HepG2 (cell line): ENCODE measurements around the gene SP9. TPM values are rescaled to one million over a fixed set of nuclear protein-coding genes. Genes with fewer than 3 reads are reported as not detected.

Source experiments
- ASH2L ChIP-seq: fragments of 300-600, 200-600 bp; sonication (generic); IDR thresholded peaks from 2 replicates; pipeline ENCODE4 v1.7.0; 2017; ENCODE audit warnings: low read depth, mild to moderate bottlenecking, moderate library complexity, mixed read lengths, low read length; ENCODE audit not compliant: insufficient read length
- GMEB2 ChIP-seq: IDR thresholded peaks from 2 replicates; pipeline ENCODE4 v1.6.1; 2016; ENCODE audit warnings: missing biosample characterization, missing genetic modification reagents, low read depth
- JUND ChIP-seq: sonication (generic); formaldehyde crosslinking; IDR thresholded peaks from 2 replicates; pipeline ENCODE4 v1.8.0; 2022; ENCODE audit warnings: mild to moderate bottlenecking, missing genetic modification reagents
- KAT7 ChIP-seq: IDR thresholded peaks from 2 replicates; pipeline ENCODE4 v1.6.1; 2018; ENCODE audit warnings: borderline replicate concordance, missing compliant biosample characterization
- NFYB ChIP-seq: sonication (generic); formaldehyde crosslinking; IDR thresholded peaks from 2 replicates; pipeline ENCODE4 v1.4.0; 2020; ENCODE audit warnings: missing genetic modification reagents
- RFXANK ChIP-seq: IDR thresholded peaks from 2 replicates; pipeline ENCODE4 v1.6.1; 2016
- SMYD3 ChIP-seq: sonication (generic); formaldehyde crosslinking; IDR thresholded peaks from 2 replicates; pipeline ENCODE4 v1.8.1; 2023; ENCODE audit warnings: mild to moderate bottlenecking, missing genetic modification reagents
- ZBTB25 ChIP-seq: IDR thresholded peaks from 2 replicates; pipeline ENCODE4 v1.6.1; 2018; ENCODE audit warnings: missing genetic modification reagents
- ZNF136 ChIP-seq: sonication (generic); formaldehyde crosslinking; IDR thresholded peaks from 2 replicates; pipeline ENCODE4 v1.8.1; 2022; ENCODE audit warnings: low read depth, mild to moderate bottlenecking, moderate library complexity, missing genetic modification reagents
- ZNF280D ChIP-seq: sonication (generic); formaldehyde crosslinking; IDR thresholded peaks from 2 replicates; pipeline ENCODE4 v1.5.1; 2020; ENCODE audit warnings: mild to moderate bottlenecking, missing genetic modification reagents
- ZNF484 ChIP-seq: sonication (generic); formaldehyde crosslinking; IDR thresholded peaks from 2 replicates; pipeline ENCODE4 v1.5.1; 2020; ENCODE audit warnings: mild to moderate bottlenecking, low read depth, missing genetic modification reagents, borderline replicate concordance
- polyA plus RNA-seq, 8 experiments: library from polyadenylated mRNA; depleted of rRNA in 3 of 8; stranded (reverse) in 7 of 8; unstranded in 1 of 8; fragments of >200 nt; fragmentation: Illumina TruSeq in 4 of 8; extraction: Trizol in 4 of 8; gene quantifications; 2 replicates each; pipeline versions ENCODE4 v1.2.1 to v1.2.3, GENCODE V29; 2011 to 2016; ENCODE audit warnings: low read depth in 4 of 8, missing spikeins in 1 of 8, mixed read lengths in 1 of 8; ENCODE audit not compliant: insufficient read depth in 1 of 8
- total RNA-seq, 5 experiments: library from RNA; depleted of rRNA; stranded (reverse); fragments of >200 nt; fragmentation: Illumina TruSeq; extraction: Trizol; gene quantifications; 2 replicates each; pipeline ENCODE4 v1.2.3, GENCODE V29; 2016; ENCODE audit warnings: low read depth in 1 of 5
- TF ChIP-seq, protein P1 (sequence below): sonication (generic); formaldehyde crosslinking; IDR thresholded peaks from 2 replicates; pipeline ENCODE4 v1.8.1; 2023; ENCODE audit warnings: missing genetic modification reagents, inconsistent platforms, borderline replicate concordance
- TF ChIP-seq, protein P2 (sequence below): IDR thresholded peaks from 2 replicates; pipeline ENCODE4 v1.4.0; 2020; ENCODE audit warnings: mild to moderate bottlenecking, missing genetic modification reagents
- TF ChIP-seq, protein P3 (sequence below): sonication (generic); formaldehyde crosslinking; IDR thresholded peaks from 2 replicates; pipeline ENCODE4 v1.5.0; 2020; ENCODE audit warnings: missing genetic modification reagents, mild to moderate bottlenecking, borderline replicate concordance

Gene SP9
- total and polyA plus RNA-seq, 2 of the 13 experiments (the other 11 are each of a cell fraction or from before 2014, with no cell fraction given): not detected

- TF ChIP-seq ZNF280D (CRISPR knock-in tag): no peak
- no peak for TF ChIP-seq GMEB2 (CRISPR knock-in tag)
- TF ChIP-seq, protein P1, sequence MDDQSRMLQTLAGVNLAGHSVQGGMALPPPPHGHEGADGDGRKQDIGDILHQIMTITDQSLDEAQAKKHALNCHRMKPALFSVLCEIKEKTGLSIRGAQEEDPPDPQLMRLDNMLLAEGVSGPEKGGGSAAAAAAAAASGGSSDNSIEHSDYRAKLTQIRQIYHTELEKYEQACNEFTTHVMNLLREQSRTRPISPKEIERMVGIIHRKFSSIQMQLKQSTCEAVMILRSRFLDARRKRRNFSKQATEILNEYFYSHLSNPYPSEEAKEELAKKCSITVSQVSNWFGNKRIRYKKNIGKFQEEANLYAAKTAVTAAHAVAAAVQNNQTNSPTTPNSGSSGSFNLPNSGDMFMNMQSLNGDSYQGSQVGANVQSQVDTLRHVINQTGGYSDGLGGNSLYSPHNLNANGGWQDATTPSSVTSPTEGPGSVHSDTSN (CRISPR knock-in tag): no peak
- no peak for TF ChIP-seq ZNF484 (CRISPR knock-in tag)
- TF ChIP-seq, protein P2, sequence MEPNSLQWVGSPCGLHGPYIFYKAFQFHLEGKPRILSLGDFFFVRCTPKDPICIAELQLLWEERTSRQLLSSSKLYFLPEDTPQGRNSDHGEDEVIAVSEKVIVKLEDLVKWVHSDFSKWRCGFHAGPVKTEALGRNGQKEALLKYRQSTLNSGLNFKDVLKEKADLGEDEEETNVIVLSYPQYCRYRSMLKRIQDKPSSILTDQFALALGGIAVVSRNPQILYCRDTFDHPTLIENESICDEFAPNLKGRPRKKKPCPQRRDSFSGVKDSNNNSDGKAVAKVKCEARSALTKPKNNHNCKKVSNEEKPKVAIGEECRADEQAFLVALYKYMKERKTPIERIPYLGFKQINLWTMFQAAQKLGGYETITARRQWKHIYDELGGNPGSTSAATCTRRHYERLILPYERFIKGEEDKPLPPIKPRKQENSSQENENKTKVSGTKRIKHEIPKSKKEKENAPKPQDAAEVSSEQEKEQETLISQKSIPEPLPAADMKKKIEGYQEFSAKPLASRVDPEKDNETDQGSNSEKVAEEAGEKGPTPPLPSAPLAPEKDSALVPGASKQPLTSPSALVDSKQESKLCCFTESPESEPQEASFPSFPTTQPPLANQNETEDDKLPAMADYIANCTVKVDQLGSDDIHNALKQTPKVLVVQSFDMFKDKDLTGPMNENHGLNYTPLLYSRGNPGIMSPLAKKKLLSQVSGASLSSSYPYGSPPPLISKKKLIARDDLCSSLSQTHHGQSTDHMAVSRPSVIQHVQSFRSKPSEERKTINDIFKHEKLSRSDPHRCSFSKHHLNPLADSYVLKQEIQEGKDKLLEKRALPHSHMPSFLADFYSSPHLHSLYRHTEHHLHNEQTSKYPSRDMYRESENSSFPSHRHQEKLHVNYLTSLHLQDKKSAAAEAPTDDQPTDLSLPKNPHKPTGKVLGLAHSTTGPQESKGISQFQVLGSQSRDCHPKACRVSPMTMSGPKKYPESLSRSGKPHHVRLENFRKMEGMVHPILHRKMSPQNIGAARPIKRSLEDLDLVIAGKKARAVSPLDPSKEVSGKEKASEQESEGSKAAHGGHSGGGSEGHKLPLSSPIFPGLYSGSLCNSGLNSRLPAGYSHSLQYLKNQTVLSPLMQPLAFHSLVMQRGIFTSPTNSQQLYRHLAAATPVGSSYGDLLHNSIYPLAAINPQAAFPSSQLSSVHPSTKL (CRISPR knock-in tag): no peak
- no peak for TF ChIP-seq ASH2L
- no peak for TF ChIP-seq ZNF136
- TF ChIP-seq, protein P3, sequence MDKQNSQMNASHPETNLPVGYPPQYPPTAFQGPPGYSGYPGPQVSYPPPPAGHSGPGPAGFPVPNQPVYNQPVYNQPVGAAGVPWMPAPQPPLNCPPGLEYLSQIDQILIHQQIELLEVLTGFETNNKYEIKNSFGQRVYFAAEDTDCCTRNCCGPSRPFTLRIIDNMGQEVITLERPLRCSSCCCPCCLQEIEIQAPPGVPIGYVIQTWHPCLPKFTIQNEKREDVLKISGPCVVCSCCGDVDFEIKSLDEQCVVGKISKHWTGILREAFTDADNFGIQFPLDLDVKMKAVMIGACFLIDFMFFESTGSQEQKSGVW (CRISPR knock-in tag): no peak
- TF ChIP-seq SMYD3 (CRISPR knock-in tag): no peak
- no peak for TF ChIP-seq NFYB
- no peak for TF ChIP-seq RFXANK (CRISPR knock-in tag)
- no peak for TF ChIP-seq ZBTB25 (CRISPR knock-in tag)
- TF ChIP-seq KAT7 (CRISPR knock-in tag): no peak
- TF ChIP-seq JUND (CRISPR knock-in tag): no peak
Measured at GRCh38 chr2:174336501-174337336, 2.0 kb downstream of the SP9 start (continued).
